Thyroid gland (tissue), 4 donors: ENCODE measurements around the gene MYH7B. TPM values are rescaled to one million over a fixed set of nuclear protein-coding genes. Genes with fewer than 3 reads are reported as not detected.

Experiments
- DNase-seq, 2 donors: peaks; one replicate each; pipeline ENCODE4 v3.0.0-alpha.2; 2019
- H3K27ac ChIP-seq, 3 donors: fragments of 200-600 bp; sonication (generic); 1 replicate in 2 of 3; 2 replicates in 1 of 3; pipeline ENCODE4 v1.5.1; 2016 to 2019; ENCODE audit warnings: mild to moderate bottlenecking in 1 of 3, moderate library complexity in 1 of 3
- H3K27me3 ChIP-seq: fragments of 200-600 bp; sonication (generic); one replicate; pipeline ENCODE4 v1.5.1; 2019
- H3K36me3 ChIP-seq, 2 donors: fragments of 200-600 bp; sonication (generic); one replicate each; pipeline ENCODE4 v1.5.1; 2016 to 2019
- H3K4me1 ChIP-seq, 2 donors: fragments of 200-600 bp; sonication (generic); one replicate each; pipeline ENCODE4 v1.5.1; 2017 to 2019
- H3K4me3 ChIP-seq, 3 donors: fragments of 200-600 bp; sonication (generic); replicated peaks in 1 of 3; 1 replicate in 2 of 3; 2 replicates in 1 of 3; pipeline ENCODE4 v1.5.1; 2016; ENCODE audit warnings: mild to moderate bottlenecking in 1 of 3
- H3K9me3 ChIP-seq: fragments of 200-600 bp; sonication (generic); one replicate; pipeline ENCODE4 v1.5.1; 2017
- POLR2A ChIP-seq, 2 donors: fragments of 450-650 bp; IDR thresholded peaks; one replicate each; pipeline ENCODE4 v1.6.1; 2017; ENCODE audit warnings: antibody characterized with exemption in 2 of 2, mild to moderate bottlenecking in 2 of 2, moderate library complexity in 1 of 2
- WGBS, 2 donors: methylation state at CpG; one replicate each; pipeline ENCODE4 v1.1.5; 2017; 5-methylcytosine and 5-hydroxymethylcytosine counted together
- intact Hi-C: fragments of 100-400 bp; cut with DNase I; formaldehyde crosslinking; loops from one replicate; pipeline ENCODE4 v1.15.1; 2023
- total RNA-seq, 4 donors: library from RNA; depleted of rRNA; stranded (reverse); fragments of >200 nt; gene quantifications; one replicate each; pipeline ENCODE4 v1.2.3, GENCODE V29; 2016
- TF ChIP-seq, protein P1 (sequence below), 6 experiments: fragments of 200-600 bp in 3 of 6; fragments of 450-650 bp in 3 of 6; sonication (generic) in 3 of 6; IDR thresholded peaks; one replicate each; pipeline ENCODE4 v1.5.1; 2016 to 2019; ENCODE audit warnings: antibody characterized with exemption in 6 of 6, mild to moderate bottlenecking in 2 of 6, inconsistent platforms in 1 of 6, moderate library complexity in 1 of 6

The MYH7B gene
- total RNA-seq, 4 donors from 2014 or later, result 0.63 to 2.0 (median 1.4) TPM

DNA sequence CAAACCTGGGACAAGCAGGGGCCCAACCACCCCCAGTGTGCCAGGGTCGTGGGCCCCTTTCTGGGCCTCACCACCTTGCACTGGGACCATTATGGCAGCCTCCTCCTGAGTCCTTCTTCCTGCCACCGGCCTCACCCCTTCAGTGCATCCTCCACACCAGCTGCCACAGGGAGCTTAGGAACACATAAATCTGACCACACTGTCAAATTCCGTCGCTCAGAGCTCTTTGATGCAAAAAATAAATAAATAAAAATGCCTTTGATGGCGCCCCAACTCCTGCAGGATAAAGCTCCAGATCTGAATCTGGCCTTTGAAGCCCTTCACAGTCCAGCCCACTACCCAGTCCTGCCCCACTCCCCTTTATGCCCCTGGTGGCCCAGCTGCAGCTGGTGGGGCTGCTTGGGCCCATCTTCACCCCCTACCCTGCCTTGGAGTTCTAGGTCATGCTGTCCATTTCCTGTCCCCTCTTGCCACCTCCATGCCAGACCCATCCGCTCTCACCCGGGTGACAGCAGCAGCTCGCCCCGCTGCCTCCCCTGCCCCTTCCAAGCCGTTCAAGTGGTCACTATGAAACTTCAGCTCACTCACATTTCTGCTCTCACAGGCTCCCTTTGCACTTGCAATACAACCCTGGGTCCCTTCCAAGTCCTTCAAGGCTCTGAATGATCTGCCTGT is 16.0 kb downstream of the MYH7B start:
- TF ChIP-seq, protein P1, sequence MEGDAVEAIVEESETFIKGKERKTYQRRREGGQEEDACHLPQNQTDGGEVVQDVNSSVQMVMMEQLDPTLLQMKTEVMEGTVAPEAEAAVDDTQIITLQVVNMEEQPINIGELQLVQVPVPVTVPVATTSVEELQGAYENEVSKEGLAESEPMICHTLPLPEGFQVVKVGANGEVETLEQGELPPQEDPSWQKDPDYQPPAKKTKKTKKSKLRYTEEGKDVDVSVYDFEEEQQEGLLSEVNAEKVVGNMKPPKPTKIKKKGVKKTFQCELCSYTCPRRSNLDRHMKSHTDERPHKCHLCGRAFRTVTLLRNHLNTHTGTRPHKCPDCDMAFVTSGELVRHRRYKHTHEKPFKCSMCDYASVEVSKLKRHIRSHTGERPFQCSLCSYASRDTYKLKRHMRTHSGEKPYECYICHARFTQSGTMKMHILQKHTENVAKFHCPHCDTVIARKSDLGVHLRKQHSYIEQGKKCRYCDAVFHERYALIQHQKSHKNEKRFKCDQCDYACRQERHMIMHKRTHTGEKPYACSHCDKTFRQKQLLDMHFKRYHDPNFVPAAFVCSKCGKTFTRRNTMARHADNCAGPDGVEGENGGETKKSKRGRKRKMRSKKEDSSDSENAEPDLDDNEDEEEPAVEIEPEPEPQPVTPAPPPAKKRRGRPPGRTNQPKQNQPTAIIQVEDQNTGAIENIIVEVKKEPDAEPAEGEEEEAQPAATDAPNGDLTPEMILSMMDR (IDR thresholded peaks at IDR 0.05), result no peak
- Histone ChIP-seq H3K9me3 (no peaks in the 10 kb centered on the region), H3K27ac (no peak overlapping the region), H3K36me3 (no peaks in the 10 kb centered on the region), H3K27me3 (no peaks in the 10 kb centered on the region), H3K4me3 (no peak overlapping the region), H3K4me1 (no peaks in the 10 kb centered on the region)
- intact Hi-C loops, result no loop called here
- 79 to 80% methylated on average over 10 of the region's 10 CpGs for WGBS, 2 donors
- no peak for DNase-seq

DNA sequence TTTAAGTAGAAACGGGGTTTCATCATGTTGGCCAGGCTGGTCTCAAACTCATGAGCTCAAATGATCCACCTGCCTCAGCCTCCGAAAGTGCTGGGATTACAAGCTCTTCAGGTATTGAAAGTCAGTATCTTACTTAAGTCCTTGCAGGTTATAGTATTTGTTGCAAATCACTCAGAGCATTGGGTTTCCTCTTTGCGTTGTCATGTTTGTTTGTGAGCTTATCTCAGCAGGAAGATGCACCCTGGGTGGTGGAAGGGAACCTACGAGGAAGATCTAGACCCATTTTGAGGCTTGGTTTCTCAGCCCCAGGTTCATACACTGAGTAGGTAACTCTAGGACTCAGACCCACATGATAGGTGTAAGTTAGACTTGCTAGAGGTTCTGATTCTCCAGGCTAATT is 18.6 kb downstream of the MYH7B start:
- Histone ChIP-seq H3K9me3 (no peaks in the 10 kb centered on the region), H3K36me3 (no peaks in the 10 kb centered on the region), H3K27me3 (no peaks in the 10 kb centered on the region), H3K4me1 (no peaks in the 10 kb centered on the region), H3K4me3 (no peak overlapping the region), H3K27ac (no peak overlapping the region)
- no peak for DNase-seq
- WGBS, 2 donors, result 74 to 78% methylated on average over 4 of the region's 4 CpGs
- TF ChIP-seq, protein P1 (IDR thresholded peaks at IDR 0.05), result no peak
- TF ChIP-seq POLR2A (IDR thresholded peaks at IDR 0.05), result no peak
- intact Hi-C loops, result no loop called here

- no peaks in the 10 kb centered on the region for H3K4me1 ChIP-seq
- no peak overlapping the region for H3K4me3 ChIP-seq
- H3K27me3 ChIP-seq, result no peaks in the 10 kb centered on the region
- no peaks in the 10 kb centered on the region for H3K9me3 ChIP-seq
- DNase-seq, result no peak
- H3K36me3 ChIP-seq, result no peaks in the 10 kb centered on the region
- WGBS, 2 donors, result 85 to 91% methylated on average over 12 of the region's 12 CpGs
- TF ChIP-seq POLR2A (IDR thresholded peaks at IDR 0.05), result no peak
- TF ChIP-seq, protein P1 (IDR thresholded peaks at IDR 0.05), result no peak
- intact Hi-C loops, result no loop called here
- no peak overlapping the region for H3K27ac ChIP-seq
These were observed 20.6 kb downstream of the MYH7B start for GRCh38 chr20:34976286-34976685.

GRCh38 chr20:34977365-34978091 is 21.9 kb downstream of the MYH7B start:
- Histone ChIP-seq H3K4me1 (no peaks in the 10 kb centered on the region), H3K36me3 (no peaks in the 10 kb centered on the region), H3K27me3 (no peaks in the 10 kb centered on the region), H3K27ac (no peak overlapping the region), H3K9me3 (no peaks in the 10 kb centered on the region), H3K4me3 (no peak overlapping the region)
- TF ChIP-seq, protein P1 (IDR thresholded peaks at IDR 0.05), result no peak
- TF ChIP-seq POLR2A (IDR thresholded peaks at IDR 0.05), result no peak
- intact Hi-C loops, result no loop called here
- 58 to 60% methylated on average over 12 to 17 of the region's 17 CpGs for WGBS, 2 donors
- no peak for DNase-seq

- intact Hi-C loops, result no loop called here
- TF ChIP-seq POLR2A (IDR thresholded peaks at IDR 0.05), result no peak
- TF ChIP-seq, protein P1 (IDR thresholded peaks at IDR 0.05), result no peak
- Histone ChIP-seq H3K4me3 (no peak overlapping the region), H3K9me3 (no peaks in the 10 kb centered on the region), H3K36me3 (no peaks in the 10 kb centered on the region), H3K27ac (no peak overlapping the region), H3K27me3 (no peaks in the 10 kb centered on the region), H3K4me1 (no peaks in the 10 kb centered on the region)
- no peak for DNase-seq
- WGBS, 2 donors, result 86 to 90% methylated on average over 10 of the region's 10 CpGs
These were observed 22.6 kb downstream of the MYH7B start for GRCh38 chr20:34978092-34978744.
